ENCODE data around the gene NINJ1.

NINJ1 gene

DNA sequence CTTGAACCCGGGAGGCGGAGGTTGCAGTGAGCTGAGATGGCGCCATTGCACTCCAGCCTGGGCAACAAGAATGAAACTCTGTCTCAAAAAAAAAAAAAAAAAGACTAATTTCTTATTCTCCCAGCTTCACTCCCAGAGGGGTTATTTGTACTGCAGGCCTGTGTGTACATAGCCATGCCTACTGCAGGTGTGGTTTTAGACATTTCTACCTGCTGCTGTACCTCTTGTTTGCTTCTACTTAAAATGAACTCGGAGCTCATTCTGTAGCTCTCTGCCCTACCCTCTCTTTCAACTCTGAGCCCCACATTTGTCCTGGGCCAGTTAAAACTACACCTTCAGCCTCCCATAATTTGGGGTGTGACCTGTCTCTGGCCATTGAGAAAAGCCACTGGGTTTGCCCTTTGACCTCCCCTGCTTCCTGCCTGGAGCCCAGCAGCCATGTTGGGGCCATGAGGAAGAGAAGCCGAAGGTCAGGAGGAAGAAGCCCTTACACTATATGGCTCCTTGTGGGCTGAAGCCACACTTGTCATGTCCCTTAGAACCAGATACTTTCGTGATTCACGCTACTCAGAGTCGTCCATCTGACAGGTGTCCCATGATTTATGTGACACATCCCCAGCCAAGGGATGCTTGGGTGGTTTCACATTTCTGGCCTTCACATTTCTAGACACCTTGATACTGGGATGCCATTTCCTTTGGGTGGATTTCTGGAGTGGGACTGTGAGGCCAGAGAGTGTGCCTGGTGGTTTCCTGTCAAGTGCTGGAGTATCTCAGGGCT lies 47.4 kb downstream of the NINJ1 start:
- DNase-seq = no peak

DNA sequence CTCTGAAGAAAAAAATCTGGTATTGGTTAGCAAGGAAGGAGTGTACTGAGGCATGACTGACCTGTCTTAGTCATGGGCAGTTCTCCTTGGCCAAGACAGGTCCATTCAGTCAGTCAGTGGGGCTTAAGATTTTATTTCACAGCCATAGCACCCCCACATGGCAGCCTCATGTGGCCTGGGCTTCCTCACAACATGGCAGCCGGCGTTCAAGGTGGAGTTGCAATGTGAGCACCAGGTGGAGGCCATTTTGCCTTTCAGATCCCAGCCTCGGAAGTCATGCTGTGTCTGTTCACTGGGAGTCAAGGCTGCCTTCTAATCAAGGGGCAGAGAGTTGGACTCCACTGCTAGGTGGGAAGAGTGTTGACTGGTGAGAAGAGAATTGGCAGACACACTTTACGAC lies 48.4 kb downstream of the NINJ1 start:
- no peak for DNase-seq

DNA sequence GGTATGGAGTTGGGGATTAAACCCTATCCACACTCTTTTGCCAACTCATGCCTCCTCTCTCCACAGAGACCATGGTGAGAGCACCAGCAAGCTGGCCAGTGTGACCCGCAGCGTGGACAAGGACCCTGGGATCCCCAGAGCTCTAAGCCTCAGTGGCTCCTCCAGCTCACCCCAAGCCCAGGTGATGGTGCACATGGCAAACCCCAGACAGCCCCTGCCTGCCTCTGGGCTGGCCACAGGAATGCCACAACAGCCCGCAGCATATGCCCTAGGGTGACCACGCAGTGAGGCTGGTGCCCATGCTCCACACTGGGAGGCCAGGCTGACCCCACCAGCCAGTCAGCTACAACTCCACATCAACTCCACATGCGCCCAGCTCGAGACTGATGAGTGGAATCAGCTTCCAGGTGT lies 49.6 kb downstream of the NINJ1 start:
- no peak for DNase-seq

DNA sequence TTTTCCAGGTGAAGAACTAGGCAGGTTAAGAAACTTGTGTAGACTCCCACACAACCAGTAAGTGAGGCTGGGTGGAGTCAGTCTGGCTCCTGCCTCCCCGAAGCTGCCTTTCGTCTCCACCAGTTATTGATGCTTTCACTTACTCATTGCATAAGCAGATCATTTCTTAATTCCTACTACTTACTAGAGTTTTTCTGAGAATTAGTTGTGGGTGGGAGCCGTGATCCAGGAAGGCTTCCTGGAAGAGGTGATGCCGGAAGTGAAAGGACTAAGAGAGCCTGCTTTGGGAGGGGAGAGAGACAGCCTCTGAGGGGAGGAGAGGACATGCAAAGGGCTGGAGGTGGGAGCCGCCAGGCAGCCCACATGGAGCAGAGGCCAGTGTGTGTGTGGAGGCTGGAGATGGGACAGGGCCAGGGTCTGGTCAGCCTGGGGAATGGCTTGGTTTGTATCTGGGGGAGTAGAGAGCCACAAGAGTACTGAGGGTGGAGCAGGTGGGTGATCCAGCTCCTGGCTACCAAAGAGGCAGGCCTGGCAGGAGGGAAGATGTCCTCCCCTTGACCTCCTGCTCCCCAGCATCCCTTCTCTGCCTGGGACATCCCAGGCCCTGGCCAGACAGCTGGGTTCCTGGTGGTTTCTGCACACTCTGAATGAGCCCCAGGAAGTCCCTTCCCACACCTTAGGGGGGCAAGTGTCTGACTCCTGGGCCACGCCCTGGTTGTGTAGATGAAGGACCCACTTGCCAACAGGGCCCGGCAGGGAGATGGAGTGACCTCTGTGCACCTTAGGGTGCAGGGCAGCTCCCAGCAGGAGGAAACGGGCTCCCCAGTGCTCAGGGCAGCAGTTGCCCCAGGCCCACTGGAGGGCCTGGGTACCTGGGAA lies 50.2 kb downstream of the NINJ1 start:
- DNase-seq = no peak

DNA sequence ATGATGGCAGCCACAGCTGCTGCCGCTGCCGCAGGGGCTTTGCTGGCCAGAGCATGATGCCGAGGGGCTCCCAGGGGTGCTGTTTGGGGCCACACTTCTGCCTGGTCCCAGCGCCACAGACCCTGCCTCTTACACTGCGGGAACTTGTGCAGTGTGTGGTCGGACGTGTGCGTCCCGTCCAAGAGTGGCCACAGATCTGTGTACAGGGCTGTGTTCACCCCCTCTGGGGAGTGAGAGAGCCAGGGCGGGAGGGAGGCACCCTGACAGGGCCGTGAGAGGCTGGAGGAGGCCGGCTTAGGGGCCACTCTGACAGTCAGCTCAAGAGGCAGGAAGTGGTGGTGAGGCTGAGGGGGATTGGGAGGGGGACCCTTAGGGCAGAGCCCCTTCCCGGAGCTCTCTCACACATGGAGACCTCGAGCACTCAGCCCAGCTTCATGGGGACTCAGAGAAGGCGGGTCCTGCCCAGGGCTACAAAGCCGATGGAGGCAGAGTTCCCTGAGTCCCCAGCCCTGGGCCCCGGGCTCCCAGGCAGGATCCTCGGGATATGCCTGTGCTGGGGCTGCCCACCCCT lies 51.1 kb downstream of the NINJ1 start:
- no peak for DNase-seq

DNA sequence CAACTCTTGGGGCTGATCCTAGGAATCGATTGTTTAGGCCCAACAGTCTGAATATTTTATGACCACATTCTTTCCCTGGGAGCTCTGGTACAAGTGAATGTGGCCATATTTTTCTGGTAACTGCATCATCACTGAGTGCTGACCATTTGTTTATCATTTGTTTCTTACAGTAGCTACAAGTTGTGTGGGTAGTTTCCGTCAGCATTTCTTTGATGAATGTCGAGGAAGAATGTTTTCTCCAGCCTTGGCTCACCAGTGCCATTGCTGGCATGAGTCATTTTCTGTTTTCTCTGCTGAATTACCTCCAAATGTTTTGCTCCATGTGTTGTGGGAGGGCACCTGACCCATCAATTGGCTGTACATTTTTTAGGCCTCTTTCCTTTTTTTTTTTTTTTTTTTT lies 52.1 kb downstream of the NINJ1 start:
- no peak for DNase-seq

DNA sequence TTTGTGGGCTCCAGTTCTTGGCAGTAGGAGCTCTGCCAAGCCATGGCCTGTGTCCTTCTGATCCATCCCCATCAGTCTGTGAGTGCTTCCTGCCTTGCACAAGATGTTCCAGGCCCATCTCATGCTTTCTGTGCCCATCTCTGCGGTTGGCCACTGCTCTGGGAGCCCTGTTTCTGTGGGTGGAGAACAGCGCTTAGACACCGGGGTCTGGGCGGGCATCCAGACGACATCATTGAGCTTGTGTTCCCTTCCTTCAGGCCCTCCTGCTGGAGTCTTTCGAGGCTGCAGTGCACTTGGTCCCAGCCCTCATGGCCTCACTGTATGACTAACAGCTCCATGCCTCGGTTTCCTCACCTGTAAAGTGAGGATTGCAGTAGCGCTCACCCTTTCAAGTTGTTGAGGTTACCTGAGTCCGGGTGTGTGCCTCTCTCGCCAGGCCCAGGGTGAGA lies 52.9 kb downstream of the NINJ1 start:
- no peak for DNase-seq

DNA sequence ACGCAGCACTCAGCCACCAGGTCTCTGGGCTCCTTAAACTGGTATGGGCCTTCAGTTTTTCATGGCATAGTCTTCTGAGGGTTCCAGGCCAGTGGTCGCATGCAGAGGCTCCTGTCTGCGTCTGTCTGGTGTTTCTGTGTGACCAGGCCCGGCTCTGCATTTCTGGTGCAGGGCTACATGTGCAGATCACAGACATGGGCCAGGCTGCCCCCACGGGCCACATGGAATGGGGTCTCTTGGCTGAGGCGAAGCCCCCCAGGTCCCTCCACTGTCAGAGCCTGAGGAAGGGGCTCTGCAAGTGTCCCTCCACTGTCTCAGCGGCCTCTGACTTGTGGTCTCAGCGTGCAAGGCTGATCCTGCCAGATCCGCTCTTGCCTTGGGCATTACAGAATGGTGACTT lies 53.6 kb downstream of the NINJ1 start:
- DNase-seq = no peak

DNA sequence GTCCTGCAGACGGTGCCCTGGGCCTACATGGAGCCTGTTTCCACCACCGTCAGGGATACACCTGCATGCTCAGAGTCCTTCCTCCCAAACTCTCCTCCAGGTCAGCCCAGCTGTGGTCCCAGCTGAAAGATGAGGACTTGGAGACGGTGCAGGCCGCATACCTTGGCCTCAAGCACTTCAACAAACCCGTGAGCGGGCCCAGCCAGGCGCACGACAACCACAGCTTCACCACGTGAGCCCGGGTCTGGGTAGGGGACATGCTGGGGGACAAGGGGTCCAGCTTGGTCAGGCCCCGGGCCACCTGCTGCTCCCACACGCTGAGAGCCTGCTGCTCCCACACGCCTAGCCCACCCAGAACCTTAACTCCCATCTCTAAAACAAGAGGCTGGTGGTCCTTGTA lies 54.7 kb downstream of the NINJ1 start:
- DNase-seq = no peak

DNA sequence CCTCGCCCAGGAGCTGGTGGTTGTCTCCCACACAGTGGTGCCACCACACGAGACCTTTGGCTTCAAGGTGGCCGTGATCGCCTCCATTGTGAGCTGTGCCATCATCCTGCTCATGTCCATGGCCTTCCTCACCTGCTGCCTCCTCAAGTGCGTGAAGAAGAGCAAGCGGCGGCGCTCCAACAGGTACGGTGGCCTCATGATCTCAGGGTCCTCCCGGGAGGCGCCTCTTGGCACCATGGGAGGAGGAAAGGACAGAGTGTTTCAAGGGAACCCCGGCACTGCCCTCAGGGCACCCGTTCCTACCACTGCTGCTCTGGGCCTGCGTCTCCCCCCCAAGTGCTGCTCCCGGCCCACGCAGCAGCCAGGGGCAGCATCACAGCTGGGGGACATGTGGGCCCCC lies 56.2 kb downstream of the NINJ1 start:
- no peak for DNase-seq

DNA sequence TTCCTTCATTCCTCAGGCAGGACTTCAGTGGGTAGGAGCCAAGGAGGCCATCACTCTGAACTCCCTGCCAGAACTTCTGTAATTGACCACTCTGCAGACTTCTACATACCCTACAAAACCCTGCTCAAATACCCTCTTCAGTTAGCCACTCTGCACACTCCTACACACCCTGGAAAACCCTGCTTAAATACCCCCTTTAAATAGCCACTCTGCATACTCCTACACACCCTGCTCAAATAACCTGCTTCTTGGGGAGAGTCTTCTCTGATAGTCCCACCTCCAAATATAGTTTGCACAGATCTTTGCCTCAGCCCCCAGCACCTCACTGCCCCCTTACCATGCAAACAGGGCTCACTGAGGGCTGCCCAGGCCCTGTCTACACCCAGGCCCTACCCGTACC lies 56.7 kb downstream of the NINJ1 start:
- no peak for DNase-seq

DNA sequence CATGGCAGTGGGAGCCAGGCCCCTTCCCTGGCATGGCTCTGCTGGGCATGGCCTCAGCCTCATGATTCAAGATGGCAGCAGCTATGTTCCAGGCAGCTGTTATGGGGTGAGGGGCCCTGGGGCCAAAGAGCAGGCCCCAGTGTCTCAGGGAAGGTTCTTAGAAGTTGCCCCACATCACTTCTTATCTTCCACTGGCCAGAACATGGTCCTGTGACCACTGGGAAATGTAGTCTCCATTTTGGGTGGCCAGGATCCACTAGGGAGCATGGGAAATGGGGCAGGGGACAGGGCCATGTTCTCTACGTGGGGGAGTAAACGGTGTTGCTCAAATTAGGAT lies 57.3 kb downstream of the NINJ1 start:
- no peak for DNase-seq

DNA sequence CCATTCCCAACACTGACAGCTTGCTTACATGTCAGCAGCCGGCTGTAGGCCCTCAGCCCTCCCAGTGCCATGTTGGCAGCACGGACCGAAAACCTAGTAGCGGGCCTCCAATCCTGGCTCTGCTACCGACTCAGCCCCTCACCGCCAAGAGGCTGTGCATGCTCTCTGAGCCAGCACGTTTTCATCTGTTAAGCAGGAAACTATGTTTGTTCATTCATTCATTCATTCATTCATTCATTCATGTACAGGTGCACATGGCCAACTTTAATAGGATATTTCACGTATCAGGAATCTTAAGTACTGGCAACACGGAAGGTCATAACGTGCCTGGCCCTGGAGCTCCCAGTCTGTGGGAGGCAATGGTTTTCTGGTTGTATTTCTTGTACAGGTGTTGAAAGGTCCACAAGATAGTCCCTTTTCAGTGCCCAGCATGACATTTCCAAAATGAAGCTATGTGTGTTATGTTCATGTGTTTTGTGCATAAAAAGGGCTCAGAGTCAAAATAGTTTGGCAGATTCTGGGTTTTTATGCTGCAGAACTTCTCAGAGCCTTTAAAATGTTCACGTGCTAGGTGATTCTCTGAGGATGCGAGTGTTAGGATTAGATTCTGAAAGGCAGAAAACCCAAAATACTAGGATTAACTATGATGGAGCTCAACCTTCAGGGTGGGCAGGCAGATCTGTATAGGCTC lies 57.8 kb downstream of the NINJ1 start:
- DNase-seq = no peak

DNA sequence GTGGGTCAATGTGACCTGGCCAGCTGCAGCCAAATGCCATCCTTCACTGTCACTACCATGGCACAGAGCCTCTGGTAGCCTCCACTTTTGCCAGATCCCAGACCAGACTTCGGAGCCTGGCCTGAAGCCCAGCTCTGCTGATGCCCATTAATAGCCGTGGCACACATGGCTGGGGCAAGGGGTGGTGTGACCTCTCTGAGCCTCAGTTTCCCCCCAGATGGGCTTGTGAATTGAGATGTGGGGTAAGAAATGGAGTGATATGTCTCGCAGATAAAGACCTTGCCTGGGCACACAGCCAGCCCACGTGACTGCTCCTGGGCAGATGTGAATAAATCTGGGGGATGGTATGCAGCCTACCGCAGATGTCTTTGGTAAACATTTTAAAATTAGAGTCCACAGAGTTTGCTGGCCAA lies 61.7 kb downstream of the NINJ1 start:
- DNase-seq = no peak
